ENCODE data around the gene LETM1. TPM values are rescaled to one million over a fixed set of nuclear protein-coding genes. Genes with fewer than 3 reads are reported as not detected.
A peak's percentile ranks its signal among the peaks of the same experiment; 100 is the strongest.

LETM1 gene
- total RNA-seq, 2 donors from 2014 or later, result 32.1 to 34.5 TPM

- Histone ChIP-seq H3K9me3 (no peaks in the 10 kb centered on the region), H3K27me3 (no peaks in the 10 kb centered on the region), H3K4me3 (peak overlapping the region; percentile 44 to 58), H3K36me3 (no peaks in the 10 kb centered on the region), H3K27ac (no peak overlapping the region), H3K4me1 (peaks cover 0 to 22% of the 10 kb centered on the region in 2 donors)
- no peak for DNase-seq (ENCODE audit: low spot score)
- no peak for TF ChIP-seq CTCF (IDR thresholded peaks at IDR 0.05)
These were observed 89.6 kb downstream of the LETM1 start for GRCh38 chr4:1766106-1767060.

- no peak for DNase-seq (ENCODE audit: low spot score)
- no peak for TF ChIP-seq CTCF (IDR thresholded peaks at IDR 0.05)
- Histone ChIP-seq H3K36me3 (no peaks in the 10 kb centered on the region), H3K27ac (no peak overlapping the region), H3K27me3 (no peaks in the 10 kb centered on the region), H3K4me1 (peaks cover 0 to 27% of the 10 kb centered on the region in 2 donors), H3K9me3 (no peaks in the 10 kb centered on the region), H3K4me3 (no peak overlapping the region)
These were observed 90.4 kb downstream of the LETM1 start for GRCh38 chr4:1765409-1766072.

- DNase-seq (ENCODE audit: low spot score), result no peak
- no peaks in the 10 kb centered on the region for H3K36me3 ChIP-seq
- H3K4me1 ChIP-seq, result peaks cover 0 to 28% of the 10 kb centered on the region in 2 donors
- TF ChIP-seq CTCF (IDR thresholded peaks at IDR 0.05), result no peak
- no peak overlapping the region for H3K4me3 ChIP-seq
- H3K27me3 ChIP-seq, result no peaks in the 10 kb centered on the region
- no peaks in the 10 kb centered on the region for H3K9me3 ChIP-seq
- no peak overlapping the region for H3K27ac ChIP-seq
These were observed 91.3 kb downstream of the LETM1 start for GRCh38 chr4:1764670-1765069.

- peak in 1 of 2 donors; percentile 39 for TF ChIP-seq CTCF (IDR thresholded peaks at IDR 0.05)
- Histone ChIP-seq H3K4me3 (peak overlapping the region in 1 of 2 donors; percentile 39), H3K27ac (no peak overlapping the region), H3K9me3 (no peaks in the 10 kb centered on the region), H3K27me3 (no peaks in the 10 kb centered on the region), H3K4me1 (peaks cover 0 to 28% of the 10 kb centered on the region in 2 donors), H3K36me3 (no peaks in the 10 kb centered on the region)
- no peak for DNase-seq (ENCODE audit: low spot score)
These were observed 92.3 kb downstream of the LETM1 start for GRCh38 chr4:1763550-1764080.

GRCh38 chr4:1763070-1763549, 92.8 kb downstream of the LETM1 start:
- no peak for DNase-seq (ENCODE audit: low spot score)
- Histone ChIP-seq H3K27ac (no peak overlapping the region), H3K4me1 (peaks cover 0 to 28% of the 10 kb centered on the region in 2 donors), H3K9me3 (no peaks in the 10 kb centered on the region), H3K36me3 (no peaks in the 10 kb centered on the region), H3K27me3 (no peaks in the 10 kb centered on the region), H3K4me3 (peak overlapping the region in 1 of 2 donors; percentile 39)
- no peak for TF ChIP-seq CTCF (IDR thresholded peaks at IDR 0.05)

All from right atrium auricular region (tissue), 2 donors.